Spinal cord (tissue), 10 donors: ENCODE data around the gene NAT14. TPM values are rescaled to one million over a fixed set of nuclear protein-coding genes. Genes with fewer than 3 reads are reported as not detected.

Experiments
- DNase-seq, 6 donors: peaks; one replicate each; pipeline versions ENCODE4 v3.0.0 to v3.0.0-alpha.2; 2013 to 2015; ENCODE audit warnings: low spot score in 6 of 6, low read depth in 4 of 6
- H3K27ac ChIP-seq: one replicate; pipeline ENCODE4 v1.5.1; 2013; ENCODE audit warnings: low read depth, low read length, control low read depth
- H3K27me3 ChIP-seq: one replicate; pipeline ENCODE4 v1.6.1; 2013; ENCODE audit warnings: low read length; ENCODE audit not compliant: control insufficient read depth, insufficient read depth
- H3K36me3 ChIP-seq: one replicate; pipeline ENCODE4 v1.6.1; 2013; ENCODE audit warnings: low read length; ENCODE audit not compliant: control insufficient read depth, insufficient read depth
- H3K4me1 ChIP-seq: one replicate; pipeline ENCODE4 v1.6.1; 2013; ENCODE audit warnings: low read length; ENCODE audit not compliant: control insufficient read depth, insufficient read depth
- H3K4me3 ChIP-seq: one replicate; pipeline ENCODE4 v1.5.1; 2013; ENCODE audit warnings: low read depth, low read length, control low read depth
- H3K9me3 ChIP-seq: one replicate; pipeline ENCODE4 v1.6.1; 2013; ENCODE audit warnings: low read length; ENCODE audit not compliant: control insufficient read depth, insufficient read depth
- WGBS: methylation state at CpG from one replicate; pipeline ENCODE4 v1.1.5; 2013; ENCODE audit warnings: missing lambda C conversion rate; ENCODE audit not compliant: insufficient coverage; 5-methylcytosine and 5-hydroxymethylcytosine counted together
- polyA plus RNA-seq, 2 donors: library from polyadenylated mRNA; unstranded; fragments of 120-200 nt; gene quantifications; one replicate each; pipeline ENCODE4 v1.2.1, GENCODE V29; 2013; ENCODE audit not compliant: insufficient read length in 2 of 2
- total RNA-seq, 2 donors: library from RNA; depleted of rRNA in 1 of 2; stranded (reverse); fragments of 120-200 nt in 1 of 2; fragments of >200 nt in 1 of 2; gene quantifications; one replicate each; pipeline versions ENCODE4 v1.2.3 to v1.2.4, GENCODE V29; 2013 to 2014
- donor health status: healthy.

The NAT14 gene
- total and polyA plus RNA-seq, 4 donors = 16.2 to 94.0 (median 69.4) TPM

- peaks cover 39% of the 10 kb centered on the region for H3K4me1 ChIP-seq
- WGBS = under 1% methylated on average over 53 of the region's 61 CpGs
- no peaks in the 10 kb centered on the region for H3K27me3 ChIP-seq
- H3K27ac ChIP-seq = peak within 1 kb of the TSS; percentile 93
- H3K9me3 ChIP-seq = no peaks in the 10 kb centered on the region
- peaks cover 14% of the 10 kb centered on the region for H3K36me3 ChIP-seq
- peak within 1 kb of the TSS; percentile 66 for H3K4me3 ChIP-seq
- DNase-seq = peak; percentile 95 to 100 (median 98)
These were observed 8.8 kb upstream of the NAT14 start, which contains the start of gene ZNF628 for GRCh38 chr19:55476100-55476775. Gene ZNF628, plus strand, starts transcription at chr19:55476617. Its CDS starts 3,294 bp downstream, at chr19:55479911.

- H3K9me3 ChIP-seq = no peaks in the 10 kb centered on the region
- DNase-seq = no peak
- H3K27ac ChIP-seq = no peak overlapping the region
- H3K4me3 ChIP-seq = no peak overlapping the region
- peaks cover 39% of the 10 kb centered on the region for H3K4me1 ChIP-seq
- no peaks in the 10 kb centered on the region for H3K27me3 ChIP-seq
- peaks cover 27% of the 10 kb centered on the region for H3K36me3 ChIP-seq
- 89% methylated on average over 13 of the region's 13 CpGs for WGBS
These were observed 7.1 kb upstream of the NAT14 start for GRCh38 chr19:55477905-55478304.

- Histone ChIP-seq H3K27ac (no peak overlapping the region), H3K9me3 (no peaks in the 10 kb centered on the region), H3K4me1 (peaks cover 34% of the 10 kb centered on the region), H3K36me3 (peaks cover 32% of the 10 kb centered on the region), H3K4me3 (no peak overlapping the region), H3K27me3 (no peaks in the 10 kb centered on the region)
- no peak for DNase-seq
- 88% methylated on average over 12 of the region's 12 CpGs for WGBS
These were observed 6.6 kb upstream of the NAT14 start for GRCh38 chr19:55478364-55478763.

- WGBS = 87% methylated on average over 17 of the region's 17 CpGs
- no peak overlapping the region for H3K27ac ChIP-seq
- peaks cover 38% of the 10 kb centered on the region for H3K36me3 ChIP-seq
- H3K4me1 ChIP-seq = peaks cover 36% of the 10 kb centered on the region
- no peak for DNase-seq
- no peaks in the 10 kb centered on the region for H3K9me3 ChIP-seq
- no peaks in the 10 kb centered on the region for H3K27me3 ChIP-seq
- no peak overlapping the region for H3K4me3 ChIP-seq
These were observed 5.9 kb upstream of the NAT14 start for GRCh38 chr19:55479045-55479444.

GRCh38 chr19:55479451-55480230 lies 5.3 kb upstream of the NAT14 start:
- 83% methylated on average over 11 of the region's 15 CpGs for WGBS
- Histone ChIP-seq H3K9me3 (no peaks in the 10 kb centered on the region), H3K4me1 (peaks cover 39% of the 10 kb centered on the region), H3K27me3 (no peaks in the 10 kb centered on the region), H3K4me3 (no peak overlapping the region), H3K27ac (no peak overlapping the region), H3K36me3 (peaks cover 42% of the 10 kb centered on the region)
- no peak for DNase-seq

- Histone ChIP-seq H3K4me1 (peaks cover 39% of the 10 kb centered on the region), H3K9me3 (no peaks in the 10 kb centered on the region), H3K4me3 (no peak overlapping the region), H3K27me3 (no peaks in the 10 kb centered on the region), H3K36me3 (peaks cover 50% of the 10 kb centered on the region), H3K27ac (no peak overlapping the region)
- DNase-seq = no peak
- 94% methylated on average over 44 of the region's 52 CpGs for WGBS
These were observed 3.7 kb upstream of the NAT14 start for GRCh38 chr19:55481148-55481793.

- WGBS = 47% methylated on average over 23 of the region's 40 CpGs
These were observed 3.2 kb upstream of the NAT14 start for GRCh38 chr19:55481794-55482155.

GRCh38 chr19:55482156-55482961 lies 2.6 kb upstream of the NAT14 start:
- Histone ChIP-seq H3K4me3 (no peak overlapping the region), H3K27ac (no peak overlapping the region)

More at GRCh38 chr19:55481794-55482155, 3.2 kb upstream of the NAT14 start:
- no peak overlapping the region for H3K27ac ChIP-seq
- H3K9me3 ChIP-seq = no peaks in the 10 kb centered on the region
- H3K4me1 ChIP-seq = peaks cover 43% of the 10 kb centered on the region
- no peaks in the 10 kb centered on the region for H3K27me3 ChIP-seq
- no peak for DNase-seq
- peaks cover 55% of the 10 kb centered on the region for H3K36me3 ChIP-seq
- no peak overlapping the region for H3K4me3 ChIP-seq

More at GRCh38 chr19:55482156-55482961, 2.6 kb upstream of the NAT14 start:
- Histone ChIP-seq H3K36me3 (peaks cover 60% of the 10 kb centered on the region), H3K9me3 (no peaks in the 10 kb centered on the region), H3K27me3 (no peaks in the 10 kb centered on the region), H3K4me1 (peaks cover 44% of the 10 kb centered on the region)
- no peak for DNase-seq
- 86% methylated on average over 79 of the region's 83 CpGs for WGBS
